Bladder microvascular endothelial cell (primary cell): ENCODE measurements around the gene TPSAB1. TPM values are rescaled to one million over a fixed set of nuclear protein-coding genes. Genes with fewer than 3 reads are reported as not detected.

Experiments used
- total RNA-seq: library from RNA; depleted of rRNA; stranded (reverse); fragments of >200 nt; gene quantifications from 2 replicates; pipeline ENCODE4 v1.2.3, GENCODE V29; 2014

Gene TPSAB1
- total RNA-seq = not detected in 2 replicates

GRCh38 chr16:1240436-1240835, at the start of gene TPSAB1:
Gene TPSAB1 (plus strand): TSS chr16:1240705. CDS start chr16:1240939, 234 bp downstream.

GRCh38 chr16:1225051-1225451, 15.5 kb upstream of the TPSAB1 start, which contains the start of gene TPSG1:
Gene TPSG1 (minus strand): TSS chr16:1225268. CDS start chr16:1225252, 16 bp downstream.

GRCh38 chr16:1230084-1230470, 10.4 kb upstream of the TPSAB1 start, which contains the start of gene TPSB2:
Gene TPSB2 (minus strand): TSS chr16:1230184. CDS start chr16:1229951, 233 bp downstream.

GRCh38 chr16:1255276-1256122, 15.0 kb downstream of the TPSAB1 start, which contains the start of gene TPSD1:
Gene TPSD1 (plus strand): TSS chr16:1256069. CDS start chr16:1256281, 212 bp downstream.

Other genes with a start within 250 kb of the TPSAB1 start
- 0.16 and 0.50 TPM in 2 replicates for gene SSTR5, start 168.0 kb upstream of the TPSAB1 start, total RNA-seq
- gene C1QTNF8, start 144.5 kb upstream of the TPSAB1 start, total RNA-seq = not detected in 2 replicates
- gene CACNA1H, start 87.6 kb upstream of the TPSAB1 start, total RNA-seq = 0.31 and 1.1 TPM in 2 replicates
- not detected in 2 replicates for gene TPSG1, start 15.4 kb upstream of the TPSAB1 start, total RNA-seq
- not detected in 2 replicates for gene TPSB2, start 10.5 kb upstream of the TPSAB1 start, total RNA-seq
- gene TPSD1, start 15.4 kb downstream of the TPSAB1 start, total RNA-seq = not detected in 2 replicates
- 33.7 and 65.7 TPM in 2 replicates for gene UBE2I, start 68.9 kb downstream of the TPSAB1 start, total RNA-seq
- 1.0 and 3.7 TPM in 2 replicates for gene BAIAP3, start 92.9 kb downstream of the TPSAB1 start, total RNA-seq
- gene TSR3, start 111.2 kb downstream of the TPSAB1 start, total RNA-seq = 50.3 and 52.1 TPM in 2 replicates
- 27.7 and 54.7 TPM in 2 replicates for gene GNPTG, start 111.2 kb downstream of the TPSAB1 start, total RNA-seq
- gene UNKL, start 174.0 kb downstream of the TPSAB1 start, total RNA-seq = 5.7 and 13.5 TPM in 2 replicates
- gene UQCC4, start 180.0 kb downstream of the TPSAB1 start, total RNA-seq = 16.4 and 20.7 TPM in 2 replicates
- gene PERCC1, start 190.4 kb downstream of the TPSAB1 start, total RNA-seq = not detected in 2 replicates
- under 0.01 and 0.25 TPM in 2 replicates for gene CCDC154, start 203.9 kb downstream of the TPSAB1 start, total RNA-seq
- 44.7 and 105 TPM in 2 replicates for gene CLCN7, start 234.3 kb downstream of the TPSAB1 start, total RNA-seq
- 0.13 and 0.16 TPM in 2 replicates for gene PTX4, start 248.2 kb downstream of the TPSAB1 start, total RNA-seq